ENCODE measurements around the gene ADAMTS6. TPM values are rescaled to one million over a fixed set of nuclear protein-coding genes. Genes with fewer than 3 reads are reported as not detected.

The ADAMTS6 gene, protein sequence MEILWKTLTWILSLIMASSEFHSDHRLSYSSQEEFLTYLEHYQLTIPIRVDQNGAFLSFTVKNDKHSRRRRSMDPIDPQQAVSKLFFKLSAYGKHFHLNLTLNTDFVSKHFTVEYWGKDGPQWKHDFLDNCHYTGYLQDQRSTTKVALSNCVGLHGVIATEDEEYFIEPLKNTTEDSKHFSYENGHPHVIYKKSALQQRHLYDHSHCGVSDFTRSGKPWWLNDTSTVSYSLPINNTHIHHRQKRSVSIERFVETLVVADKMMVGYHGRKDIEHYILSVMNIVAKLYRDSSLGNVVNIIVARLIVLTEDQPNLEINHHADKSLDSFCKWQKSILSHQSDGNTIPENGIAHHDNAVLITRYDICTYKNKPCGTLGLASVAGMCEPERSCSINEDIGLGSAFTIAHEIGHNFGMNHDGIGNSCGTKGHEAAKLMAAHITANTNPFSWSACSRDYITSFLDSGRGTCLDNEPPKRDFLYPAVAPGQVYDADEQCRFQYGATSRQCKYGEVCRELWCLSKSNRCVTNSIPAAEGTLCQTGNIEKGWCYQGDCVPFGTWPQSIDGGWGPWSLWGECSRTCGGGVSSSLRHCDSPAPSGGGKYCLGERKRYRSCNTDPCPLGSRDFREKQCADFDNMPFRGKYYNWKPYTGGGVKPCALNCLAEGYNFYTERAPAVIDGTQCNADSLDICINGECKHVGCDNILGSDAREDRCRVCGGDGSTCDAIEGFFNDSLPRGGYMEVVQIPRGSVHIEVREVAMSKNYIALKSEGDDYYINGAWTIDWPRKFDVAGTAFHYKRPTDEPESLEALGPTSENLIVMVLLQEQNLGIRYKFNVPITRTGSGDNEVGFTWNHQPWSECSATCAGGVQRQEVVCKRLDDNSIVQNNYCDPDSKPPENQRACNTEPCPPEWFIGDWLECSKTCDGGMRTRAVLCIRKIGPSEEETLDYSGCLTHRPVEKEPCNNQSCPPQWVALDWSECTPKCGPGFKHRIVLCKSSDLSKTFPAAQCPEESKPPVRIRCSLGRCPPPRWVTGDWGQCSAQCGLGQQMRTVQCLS (N-terminal part only)
- 1.2 TPM for polyA plus RNA-seq (2013)

GRCh38 chr5:65481635-65482295 lies at the start of gene ADAMTS6:
ADAMTS6 (minus strand) TSS chr5:65481920; CDS start chr5:65473673, 8,247 bp downstream.
- Histone ChIP-seq H3K4me1 (ENCODE audit: control extremely low read depth in 1 of 4, control insufficient read depth in 4 of 4, insufficient read depth in 4 of 4, low read length in 3 of 4) (peaks cover 8 to 39% (median 26%) of the 10 kb centered on the region in 4 experiments), H3K27ac (ENCODE audit: insufficient read depth in 1 of 2, low read depth in 1 of 2, low read length in 2 of 2, poor library complexity in 1 of 2, severe bottlenecking in 2 of 2) (peak within 1 kb of the TSS; percentile 75 to 86), H3K36me3 (ENCODE audit: control insufficient read depth in 4 of 4, insufficient read depth in 4 of 4, low read length in 3 of 4) (no peaks in the 10 kb centered on the region), H3K27me3 (replicated peaks in 2 of 5; ENCODE audit: control insufficient read depth in 4 of 5, insufficient read depth in 5 of 5, low read length in 4 of 5) (peaks cover 0 to 2% (median 0%) of the 10 kb centered on the region in 5 experiments), H3K9me3 (ENCODE audit: control extremely low read depth in 1 of 5, control insufficient read depth in 4 of 5, insufficient read depth in 2 of 5, low read depth in 1 of 5, low read length in 4 of 5) (no peaks in the 10 kb centered on the region), H3K4me3 (ENCODE audit: control insufficient read depth in 1 of 7, extremely low read depth in 1 of 7, insufficient read depth in 4 of 7, low read depth in 2 of 7, low read length in 6 of 7) (peak within 1 kb of the TSS in 6 of 7 experiments; percentile 72 to 98 (median 86))
- DNase-seq, result peak; percentile 83 to 92 (median 91)
- ChIA-PET POLR2A (interaction anchor here (0.6 kb wide), 1 partner anchor 754 kb away, joined by 5 read pairs; no protein-coding TSS in a partner anchor), CTCF (interaction anchor here (0.6 to 6.1 kb wide), 10 partner anchors 220 to 846 kb away, joined by 3 to 65 read pairs (median 10); no protein-coding TSS in a partner anchor)
- WGBS (ENCODE audit: insufficient coverage), result 0% methylated on average over 3 of the region's 12 CpGs

DNA sequence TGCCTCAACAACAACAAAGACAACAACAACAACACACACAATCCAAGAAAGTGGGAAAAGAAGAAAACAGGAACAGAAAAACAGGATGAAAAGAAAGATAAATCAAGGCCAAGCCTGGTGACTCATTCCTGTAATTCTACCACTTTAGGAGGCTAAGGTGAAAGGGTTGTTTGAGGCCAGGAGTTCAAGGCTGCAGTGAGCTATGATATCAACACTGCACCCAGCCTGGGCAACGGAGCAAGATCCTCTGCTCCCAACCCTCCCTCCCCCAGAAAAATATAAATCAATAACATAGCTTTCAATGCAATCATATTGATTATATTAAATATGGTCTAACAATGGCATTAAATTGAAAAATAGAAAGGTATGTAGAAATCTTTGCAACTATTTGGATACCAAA lies 49.2 kb upstream of the ADAMTS6 start:
- Histone ChIP-seq H3K4me3 (ENCODE audit: control insufficient read depth in 1 of 7, extremely low read depth in 1 of 7, insufficient read depth in 4 of 7, low read depth in 2 of 7, low read length in 6 of 7) (no peak overlapping the region), H3K9me3 (ENCODE audit: control extremely low read depth in 1 of 5, control insufficient read depth in 4 of 5, insufficient read depth in 2 of 5, low read depth in 1 of 5, low read length in 4 of 5) (no peaks in the 10 kb centered on the region), H3K27ac (ENCODE audit: insufficient read depth in 1 of 2, low read depth in 1 of 2, low read length in 2 of 2, poor library complexity in 1 of 2, severe bottlenecking in 2 of 2) (no peak overlapping the region), H3K36me3 (ENCODE audit: control insufficient read depth in 4 of 4, insufficient read depth in 4 of 4, low read length in 3 of 4) (peaks cover 0 to 8% (median 4%) of the 10 kb centered on the region in 4 experiments), H3K4me1 (ENCODE audit: control extremely low read depth in 1 of 4, control insufficient read depth in 4 of 4, insufficient read depth in 4 of 4, low read length in 3 of 4) (no peaks in the 10 kb centered on the region), H3K27me3 (replicated peaks in 2 of 5; ENCODE audit: control insufficient read depth in 4 of 5, insufficient read depth in 5 of 5, low read length in 4 of 5) (no peaks in the 10 kb centered on the region)
- DNase-seq, result no peak
- ChIA-PET CTCF (no interaction called here), POLR2A (no interaction called here)
- WGBS (ENCODE audit: insufficient coverage), result no CpG with 5 or more reads among the region's 1 CpG

DNA sequence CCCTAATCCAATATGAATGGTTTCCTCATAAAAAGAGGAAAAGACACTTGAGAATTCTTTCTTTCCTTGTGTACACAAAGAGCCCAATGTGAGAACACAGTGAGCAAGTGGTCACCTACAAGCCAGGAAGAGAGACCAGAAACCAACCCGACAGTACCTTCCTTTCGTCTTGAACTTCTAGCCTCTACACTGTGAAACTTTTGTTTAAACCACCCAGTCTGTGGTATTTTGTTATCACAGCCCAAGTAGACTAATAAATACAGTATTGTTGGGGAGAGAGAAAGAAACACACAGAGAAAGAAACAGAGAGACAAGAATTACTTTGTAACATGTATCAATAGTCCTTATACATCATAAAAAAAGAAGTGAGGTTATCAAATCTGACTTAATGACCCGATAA lies 44.0 kb upstream of the ADAMTS6 start:
- Histone ChIP-seq H3K27ac (ENCODE audit: insufficient read depth in 1 of 2, low read depth in 1 of 2, low read length in 2 of 2, poor library complexity in 1 of 2, severe bottlenecking in 2 of 2) (no peak overlapping the region), H3K27me3 (replicated peaks in 2 of 5; ENCODE audit: control insufficient read depth in 4 of 5, insufficient read depth in 5 of 5, low read length in 4 of 5) (no peaks in the 10 kb centered on the region), H3K4me1 (ENCODE audit: control extremely low read depth in 1 of 4, control insufficient read depth in 4 of 4, insufficient read depth in 4 of 4, low read length in 3 of 4) (no peaks in the 10 kb centered on the region), H3K36me3 (ENCODE audit: control insufficient read depth in 4 of 4, insufficient read depth in 4 of 4, low read length in 3 of 4) (peaks cover 0 to 14% (median 8%) of the 10 kb centered on the region in 4 experiments), H3K4me3 (ENCODE audit: control insufficient read depth in 1 of 7, extremely low read depth in 1 of 7, insufficient read depth in 4 of 7, low read depth in 2 of 7, low read length in 6 of 7) (no peak overlapping the region), H3K9me3 (ENCODE audit: control extremely low read depth in 1 of 5, control insufficient read depth in 4 of 5, insufficient read depth in 2 of 5, low read depth in 1 of 5, low read length in 4 of 5) (no peaks in the 10 kb centered on the region)
- POLR2A ChIA-PET, result no interaction called here
- CTCF ChIA-PET, result no interaction called here
- no CpG with 5 or more reads among the region's 3 CpGs for WGBS (ENCODE audit: insufficient coverage)
- no peak for DNase-seq

- no CpG with 5 or more reads among the region's 6 CpGs for WGBS (ENCODE audit: insufficient coverage)
These were observed 30.6 kb upstream of the ADAMTS6 start for GRCh38 chr5:65512170-65512937.

GRCh38 chr5:65508978-65509377 lies 27.3 kb upstream of the ADAMTS6 start:
- H3K27me3 ChIP-seq (replicated peaks in 2 of 5; ENCODE audit: control insufficient read depth in 4 of 5, insufficient read depth in 5 of 5, low read length in 4 of 5), result no peaks in the 10 kb centered on the region
- 100% methylated on average over 1 of the region's 2 CpGs for whole genome bisulfite sequencing (ENCODE audit: insufficient coverage)
- peaks cover 0 to 3% (median 0%) of the 10 kb centered on the region in 4 experiments for H3K4me1 ChIP-seq (ENCODE audit: control extremely low read depth in 1 of 4, control insufficient read depth in 4 of 4, insufficient read depth in 4 of 4, low read length in 3 of 4)
- H3K4me3 ChIP-seq (ENCODE audit: control insufficient read depth in 1 of 7, extremely low read depth in 1 of 7, insufficient read depth in 4 of 7, low read depth in 2 of 7, low read length in 6 of 7), result no peak overlapping the region
- DNase-seq, result no peak
- POLR2A ChIA-PET, result no interaction called here
- H3K27ac ChIP-seq (ENCODE audit: insufficient read depth in 1 of 2, low read depth in 1 of 2, low read length in 2 of 2, poor library complexity in 1 of 2, severe bottlenecking in 2 of 2), result no peak overlapping the region
- peaks cover 0 to 2% (median 0%) of the 10 kb centered on the region in 4 experiments for H3K36me3 ChIP-seq (ENCODE audit: control insufficient read depth in 4 of 4, insufficient read depth in 4 of 4, low read length in 3 of 4)
- CTCF ChIA-PET, result interaction anchor here (1.1 kb wide), 1 partner anchor 9 kb away, joined by 3 read pairs; no protein-coding TSS in a partner anchor
- H3K9me3 ChIP-seq (ENCODE audit: control extremely low read depth in 1 of 5, control insufficient read depth in 4 of 5, insufficient read depth in 2 of 5, low read depth in 1 of 5, low read length in 4 of 5), result no peaks in the 10 kb centered on the region

More at GRCh38 chr5:65512170-65512937, 30.6 kb upstream of the ADAMTS6 start:
- no peak overlapping the region for H3K4me3 ChIP-seq (ENCODE audit: control insufficient read depth in 1 of 7, extremely low read depth in 1 of 7, insufficient read depth in 4 of 7, low read depth in 2 of 7, low read length in 6 of 7)
- POLR2A ChIA-PET, result no interaction called here
- H3K36me3 ChIP-seq (ENCODE audit: control insufficient read depth in 4 of 4, insufficient read depth in 4 of 4, low read length in 3 of 4), result peaks cover 0 to 4% (median 2%) of the 10 kb centered on the region in 4 experiments
- no peak for DNase-seq
- CTCF ChIA-PET, result no interaction called here
- H3K27ac ChIP-seq (ENCODE audit: insufficient read depth in 1 of 2, low read depth in 1 of 2, low read length in 2 of 2, poor library complexity in 1 of 2, severe bottlenecking in 2 of 2), result no peak overlapping the region
- no peaks in the 10 kb centered on the region for H3K27me3 ChIP-seq (replicated peaks in 2 of 5; ENCODE audit: control insufficient read depth in 4 of 5, insufficient read depth in 5 of 5, low read length in 4 of 5)
- no peaks in the 10 kb centered on the region for H3K9me3 ChIP-seq (ENCODE audit: control extremely low read depth in 1 of 5, control insufficient read depth in 4 of 5, insufficient read depth in 2 of 5, low read depth in 1 of 5, low read length in 4 of 5)
- no peaks in the 10 kb centered on the region for H3K4me1 ChIP-seq (ENCODE audit: control extremely low read depth in 1 of 4, control insufficient read depth in 4 of 4, insufficient read depth in 4 of 4, low read length in 3 of 4)

- ChIA-PET POLR2A (interaction anchor here (0.9 kb wide), 1 partner anchor 20 kb away, joined by 4 read pairs; no protein-coding TSS in a partner anchor), CTCF (interaction anchor here (0.8 kb wide), 1 partner anchor 403 kb away, joined by 3 read pairs; no protein-coding TSS in a partner anchor)
- no peak overlapping the region for H3K27ac ChIP-seq (ENCODE audit: insufficient read depth in 1 of 2, low read depth in 1 of 2, low read length in 2 of 2, poor library complexity in 1 of 2, severe bottlenecking in 2 of 2)
- H3K4me1 ChIP-seq (ENCODE audit: control extremely low read depth in 1 of 4, control insufficient read depth in 4 of 4, insufficient read depth in 4 of 4, low read length in 3 of 4), result peaks cover 0 to 3% (median 0%) of the 10 kb centered on the region in 4 experiments
- peaks cover under 1 to 3% (median 2%) of the 10 kb centered on the region in 4 experiments for H3K36me3 ChIP-seq (ENCODE audit: control insufficient read depth in 4 of 4, insufficient read depth in 4 of 4, low read length in 3 of 4)
- DNase-seq, result peak; percentile 2 to 52 (median 40)
- H3K4me3 ChIP-seq (ENCODE audit: control insufficient read depth in 1 of 7, extremely low read depth in 1 of 7, insufficient read depth in 4 of 7, low read depth in 2 of 7, low read length in 6 of 7), result peak overlapping the region in 1 of 7 experiments; percentile 42
- WGBS (ENCODE audit: insufficient coverage), result 17% methylated on average over 1 of the region's 3 CpGs
- peaks cover 0 to 1% (median 0%) of the 10 kb centered on the region in 5 experiments for H3K9me3 ChIP-seq (ENCODE audit: control extremely low read depth in 1 of 5, control insufficient read depth in 4 of 5, insufficient read depth in 2 of 5, low read depth in 1 of 5, low read length in 4 of 5)
- no peaks in the 10 kb centered on the region for H3K27me3 ChIP-seq (replicated peaks in 2 of 5; ENCODE audit: control insufficient read depth in 4 of 5, insufficient read depth in 5 of 5, low read length in 4 of 5)
These were observed 25.2 kb upstream of the ADAMTS6 start for GRCh38 chr5:65506961-65507360.
